ENCODE results near the gene BTN3A1.

Gene BTN3A1

GRCh38 chr6:26389349-26389894, 12.7 kb upstream of the BTN3A1 start:
- TF ChIP-seq SPI1 (IDR thresholded peaks at IDR 0.05; ENCODE audit: low read depth, low read length): no peak
- no peak for TF ChIP-seq POLR2A (IDR thresholded peaks at IDR 0.05; ENCODE audit: low read depth, low read length)
- no peak for TF ChIP-seq TAF1 (IDR thresholded peaks at IDR 0.05; ENCODE audit: low read depth, low read length)
- TF ChIP-seq POLR2AphosphoS5 (IDR thresholded peaks at IDR 0.05; ENCODE audit: low read depth, low read length): no peak
- TF ChIP-seq PAX5 (IDR thresholded peaks at IDR 0.05; ENCODE audit: insufficient read depth, low read length, severe bottlenecking): no peak
- TF ChIP-seq POU2F2 (IDR thresholded peaks at IDR 0.05; ENCODE audit: low read depth, low read length): no peak
- FAIRE-seq (no peak), DNase-seq (ENCODE audit: insufficient read length, low spot score) (no peak)

- FAIRE-seq: no peak
Measured at GRCh38 chr6:26390531-26390930, 11.5 kb upstream of the BTN3A1 start.

GRCh38 chr6:26392932-26393636, 9.0 kb upstream of the BTN3A1 start:
- DNase-seq (ENCODE audit: insufficient read length, low spot score) (no peak), FAIRE-seq (no peak)
- TF ChIP-seq TAF1 (IDR thresholded peaks at IDR 0.05; ENCODE audit: low read depth, low read length): no peak
- peak; percentile 86 for TF ChIP-seq SPI1 (IDR thresholded peaks at IDR 0.05; ENCODE audit: low read depth, low read length)

More at GRCh38 chr6:26390531-26390930, 11.5 kb upstream of the BTN3A1 start:
- no peak for DNase-seq (ENCODE audit: insufficient read length, low spot score)
- TF ChIP-seq POLR2A (IDR thresholded peaks at IDR 0.05; ENCODE audit: low read depth, low read length): no peak
- no peak for TF ChIP-seq PAX5 (IDR thresholded peaks at IDR 0.05; ENCODE audit: insufficient read depth, low read length, severe bottlenecking)
- no peak for TF ChIP-seq POLR2AphosphoS5 (IDR thresholded peaks at IDR 0.05; ENCODE audit: low read depth, low read length)
- TF ChIP-seq POU2F2 (IDR thresholded peaks at IDR 0.05; ENCODE audit: low read depth, low read length): no peak
- TF ChIP-seq TAF1 (IDR thresholded peaks at IDR 0.05; ENCODE audit: low read depth, low read length): no peak
- no peak for TF ChIP-seq SPI1 (IDR thresholded peaks at IDR 0.05; ENCODE audit: low read depth, low read length)

- DNase-seq (ENCODE audit: insufficient read length, low spot score) (no peak), FAIRE-seq (no peak)
- TF ChIP-seq POLR2A (IDR thresholded peaks at IDR 0.05; ENCODE audit: low read depth, low read length) (no peak), TAF1 (IDR thresholded peaks at IDR 0.05; ENCODE audit: low read depth, low read length) (no peak), SPI1 (IDR thresholded peaks at IDR 0.05; ENCODE audit: low read depth, low read length) (no peak), POLR2AphosphoS5 (IDR thresholded peaks at IDR 0.05; ENCODE audit: low read depth, low read length) (no peak)
Measured at GRCh38 chr6:26394289-26394688, 7.8 kb upstream of the BTN3A1 start.

GRCh38 chr6:26398555-26398954, 3.5 kb upstream of the BTN3A1 start:
- no peak for DNase-seq (ENCODE audit: insufficient read length, low spot score)
- FAIRE-seq: no peak
- TF ChIP-seq POU2F2 (IDR thresholded peaks at IDR 0.05; ENCODE audit: low read depth, low read length): no peak
- no peak for TF ChIP-seq POLR2AphosphoS5 (IDR thresholded peaks at IDR 0.05; ENCODE audit: low read depth, low read length)
- no peak for TF ChIP-seq TAF1 (IDR thresholded peaks at IDR 0.05; ENCODE audit: low read depth, low read length)
- TF ChIP-seq PAX5 (IDR thresholded peaks at IDR 0.05; ENCODE audit: insufficient read depth, low read length, severe bottlenecking): no peak
- no peak for TF ChIP-seq POLR2A (IDR thresholded peaks at IDR 0.05; ENCODE audit: low read depth, low read length)
- no peak for TF ChIP-seq SPI1 (IDR thresholded peaks at IDR 0.05; ENCODE audit: low read depth, low read length)

- FAIRE-seq: no peak
- no peak for TF ChIP-seq TAF1 (IDR thresholded peaks at IDR 0.05; ENCODE audit: low read depth, low read length)
- no peak for TF ChIP-seq PAX5 (IDR thresholded peaks at IDR 0.05; ENCODE audit: insufficient read depth, low read length, severe bottlenecking)
- TF ChIP-seq POLR2AphosphoS5 (IDR thresholded peaks at IDR 0.05; ENCODE audit: low read depth, low read length): no peak
- TF ChIP-seq POLR2A (IDR thresholded peaks at IDR 0.05; ENCODE audit: low read depth, low read length): no peak
- TF ChIP-seq POU2F2 (IDR thresholded peaks at IDR 0.05; ENCODE audit: low read depth, low read length): no peak
- no peak for DNase-seq (ENCODE audit: insufficient read length, low spot score)
Measured at GRCh38 chr6:26400626-26401025, 1.4 kb upstream of the BTN3A1 start.

GRCh38 chr6:26401389-26401986, 587 bp upstream of the BTN3A1 start:
- FAIRE-seq (no peak), DNase-seq (ENCODE audit: insufficient read length, low spot score) (no peak)
- no peak for TF ChIP-seq POLR2A (IDR thresholded peaks at IDR 0.05; ENCODE audit: low read depth, low read length)
- TF ChIP-seq TAF1 (IDR thresholded peaks at IDR 0.05; ENCODE audit: low read depth, low read length): peak; percentile 41; the same call in 1 of the 2 replicates

GRCh38 chr6:26403893-26404292, 1.8 kb downstream of the BTN3A1 start:
- TF ChIP-seq POLR2A (IDR thresholded peaks at IDR 0.05; ENCODE audit: low read depth, low read length) (no peak), POLR2AphosphoS5 (IDR thresholded peaks at IDR 0.05; ENCODE audit: low read depth, low read length) (no peak), POU2F2 (IDR thresholded peaks at IDR 0.05; ENCODE audit: low read depth, low read length) (no peak), SPI1 (IDR thresholded peaks at IDR 0.05; ENCODE audit: low read depth, low read length) (no peak), PAX5 (IDR thresholded peaks at IDR 0.05; ENCODE audit: insufficient read depth, low read length, severe bottlenecking) (no peak)
- FAIRE-seq: no peak
- no peak for DNase-seq (ENCODE audit: insufficient read length, low spot score)

GRCh38 chr6:26404546-26404945, 2.5 kb downstream of the BTN3A1 start:
- no peak for FAIRE-seq
- no peak for DNase-seq (ENCODE audit: insufficient read length, low spot score)
- TF ChIP-seq PAX5 (IDR thresholded peaks at IDR 0.05; ENCODE audit: insufficient read depth, low read length, severe bottlenecking) (no peak), POLR2AphosphoS5 (IDR thresholded peaks at IDR 0.05; ENCODE audit: low read depth, low read length) (no peak), SPI1 (IDR thresholded peaks at IDR 0.05; ENCODE audit: low read depth, low read length) (no peak), POLR2A (IDR thresholded peaks at IDR 0.05; ENCODE audit: low read depth, low read length) (no peak), POU2F2 (IDR thresholded peaks at IDR 0.05; ENCODE audit: low read depth, low read length) (no peak), TAF1 (IDR thresholded peaks at IDR 0.05; ENCODE audit: low read depth, low read length) (no peak)
